ENCODE measurements around the gene GPC3.

GPC3 gene

DNA sequence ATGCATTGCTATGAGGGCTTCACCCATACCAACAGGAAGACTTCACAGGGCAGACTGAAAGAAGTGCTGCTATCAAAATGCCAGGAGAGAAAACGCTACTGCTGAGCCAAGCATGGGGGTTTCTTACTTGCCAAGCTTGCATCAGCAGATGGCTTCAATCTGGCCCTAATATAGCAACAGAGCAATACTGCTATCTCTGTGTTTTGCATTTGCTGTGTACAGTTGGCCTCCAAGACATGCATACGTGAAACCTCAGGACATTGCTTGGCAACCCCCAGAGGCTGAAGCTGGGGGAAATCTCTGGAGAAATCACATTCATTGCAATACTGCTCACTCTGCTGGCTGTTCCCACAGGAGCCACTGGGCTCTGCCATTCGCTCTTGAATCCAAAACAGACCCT is 442.9 kb downstream of the GPC3 start:
- TF ChIP-seq, protein P1, sequence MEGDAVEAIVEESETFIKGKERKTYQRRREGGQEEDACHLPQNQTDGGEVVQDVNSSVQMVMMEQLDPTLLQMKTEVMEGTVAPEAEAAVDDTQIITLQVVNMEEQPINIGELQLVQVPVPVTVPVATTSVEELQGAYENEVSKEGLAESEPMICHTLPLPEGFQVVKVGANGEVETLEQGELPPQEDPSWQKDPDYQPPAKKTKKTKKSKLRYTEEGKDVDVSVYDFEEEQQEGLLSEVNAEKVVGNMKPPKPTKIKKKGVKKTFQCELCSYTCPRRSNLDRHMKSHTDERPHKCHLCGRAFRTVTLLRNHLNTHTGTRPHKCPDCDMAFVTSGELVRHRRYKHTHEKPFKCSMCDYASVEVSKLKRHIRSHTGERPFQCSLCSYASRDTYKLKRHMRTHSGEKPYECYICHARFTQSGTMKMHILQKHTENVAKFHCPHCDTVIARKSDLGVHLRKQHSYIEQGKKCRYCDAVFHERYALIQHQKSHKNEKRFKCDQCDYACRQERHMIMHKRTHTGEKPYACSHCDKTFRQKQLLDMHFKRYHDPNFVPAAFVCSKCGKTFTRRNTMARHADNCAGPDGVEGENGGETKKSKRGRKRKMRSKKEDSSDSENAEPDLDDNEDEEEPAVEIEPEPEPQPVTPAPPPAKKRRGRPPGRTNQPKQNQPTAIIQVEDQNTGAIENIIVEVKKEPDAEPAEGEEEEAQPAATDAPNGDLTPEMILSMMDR (conservative IDR thresholded peaks at IDR 0.05; ENCODE audit: control insufficient read depth, insufficient read depth, low read depth, low read length), result no peak
- H3K4me3 ChIP-seq (ENCODE audit: control insufficient read depth, low read depth, low read length), result no peak overlapping the region
- peak; percentile 44 for DNase-seq (ENCODE audit: low read depth)

DNA sequence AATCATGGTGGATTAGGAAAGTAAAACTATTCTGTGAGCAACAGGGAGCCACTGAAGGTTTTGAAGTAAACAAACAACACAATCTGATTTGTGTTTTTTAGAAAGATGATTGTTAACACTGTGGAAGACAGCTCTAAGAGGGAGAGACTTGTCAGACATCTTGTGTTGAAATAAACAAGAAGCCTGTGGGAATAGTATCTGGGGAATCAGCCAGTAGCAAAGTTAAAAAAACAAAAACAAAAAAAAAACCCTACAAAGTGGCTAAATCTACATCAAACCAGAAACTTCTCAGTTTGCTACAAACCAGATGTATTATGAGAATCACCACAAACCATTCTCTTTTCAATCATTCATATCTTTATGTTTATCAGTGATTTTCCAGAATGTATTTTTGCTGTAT is 444.4 kb downstream of the GPC3 start:
- peak; percentile 18 for DNase-seq (ENCODE audit: low read depth)
- TF ChIP-seq, protein P1 (conservative IDR thresholded peaks at IDR 0.05; ENCODE audit: control insufficient read depth, insufficient read depth, low read depth, low read length), result no peak
- no peak overlapping the region for H3K4me3 ChIP-seq (ENCODE audit: control insufficient read depth, low read depth, low read length)

DNA sequence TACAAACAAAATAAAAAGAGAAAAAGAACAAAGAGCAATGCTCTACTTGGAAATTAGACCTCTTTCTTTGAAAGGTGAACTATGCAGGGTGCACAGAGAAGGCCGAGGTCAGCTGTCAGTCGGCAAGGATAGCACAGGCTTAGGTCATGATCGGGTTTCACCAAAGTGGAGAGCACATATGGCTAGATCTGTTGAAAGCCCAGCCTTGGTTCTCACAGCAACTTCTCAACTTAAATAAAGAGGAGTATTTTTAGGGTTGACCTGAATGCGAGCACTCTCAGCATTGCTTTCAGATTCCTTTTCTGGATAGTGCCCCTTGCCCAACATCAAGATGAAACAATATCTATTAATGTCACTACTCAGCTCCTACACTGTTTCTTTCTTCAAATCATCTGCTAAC is 447.2 kb downstream of the GPC3 start:
- no peak for DNase-seq (ENCODE audit: low read depth)
- TF ChIP-seq, protein P1 (conservative IDR thresholded peaks at IDR 0.05; ENCODE audit: control insufficient read depth, insufficient read depth, low read depth, low read length), result no peak
- no peak overlapping the region for H3K4me3 ChIP-seq (ENCODE audit: control insufficient read depth, low read depth, low read length)

DNA sequence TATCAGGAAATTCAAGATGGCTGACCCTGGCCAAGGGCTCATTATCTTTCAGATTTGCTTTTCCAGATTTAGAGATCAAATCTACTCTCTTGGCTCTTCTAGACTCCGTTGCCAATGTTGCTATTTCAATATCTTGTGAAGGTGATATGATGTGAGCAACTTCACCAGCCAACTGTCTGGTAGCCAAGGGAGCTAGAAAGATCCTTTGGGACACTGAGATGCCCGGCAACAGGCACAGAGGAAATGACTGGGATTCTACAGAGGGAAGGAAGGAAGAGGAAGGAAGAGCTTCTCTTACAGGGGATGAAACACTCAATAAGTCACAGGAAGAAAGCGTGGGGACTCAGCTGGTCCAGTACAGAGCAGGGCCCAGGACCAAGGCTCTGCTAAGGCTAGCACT is 448.3 kb downstream of the GPC3 start:
- DNase-seq (ENCODE audit: low read depth), result no peak
- H3K4me3 ChIP-seq (ENCODE audit: control insufficient read depth, low read depth, low read length), result no peak overlapping the region
- TF ChIP-seq, protein P1 (conservative IDR thresholded peaks at IDR 0.05; ENCODE audit: control insufficient read depth, insufficient read depth, low read depth, low read length), result no peak

DNA sequence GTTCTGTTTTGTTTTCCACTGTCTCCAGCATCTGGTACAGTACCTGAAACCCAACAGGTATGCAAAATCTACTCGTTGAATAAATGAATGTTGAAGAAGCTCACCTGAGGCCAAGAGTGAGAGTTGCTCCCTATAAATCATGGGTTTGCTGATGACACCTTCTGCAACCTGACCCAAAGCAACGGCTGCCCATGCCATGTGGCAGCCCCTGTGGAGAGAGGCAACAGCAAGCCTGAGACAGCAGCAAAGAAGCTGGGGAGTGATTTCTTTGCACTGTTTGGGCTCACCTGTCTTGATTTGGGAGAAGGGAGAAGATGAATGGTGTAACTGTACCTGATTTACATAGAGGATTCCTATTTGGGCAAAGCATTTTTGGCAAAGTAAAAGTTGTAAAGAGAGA is 450.3 kb downstream of the GPC3 start:
- DNase-seq (ENCODE audit: low read depth), result no peak
- TF ChIP-seq, protein P1 (conservative IDR thresholded peaks at IDR 0.05; ENCODE audit: control insufficient read depth, insufficient read depth, low read depth, low read length), result no peak
- no peak overlapping the region for H3K4me3 ChIP-seq (ENCODE audit: control insufficient read depth, low read depth, low read length)

DNA sequence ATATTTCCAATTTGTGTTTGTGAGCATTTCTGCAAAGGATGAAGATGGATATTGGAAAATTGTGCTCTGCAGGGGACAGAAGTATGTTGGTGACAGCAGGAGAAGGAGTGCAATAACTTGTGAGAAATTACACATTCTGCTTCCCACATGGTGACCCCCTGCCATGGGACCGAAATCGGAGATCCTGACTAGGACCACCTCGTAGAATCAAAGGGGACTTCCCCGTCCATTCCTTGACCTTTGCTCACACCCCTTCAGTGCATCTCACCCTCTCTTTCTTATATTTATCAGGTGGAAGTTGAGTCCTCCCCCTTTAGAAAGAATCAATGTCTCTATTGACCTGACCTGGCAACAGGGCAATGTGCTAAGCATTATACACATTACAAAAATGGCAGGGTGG is 451.2 kb downstream of the GPC3 start:
- DNase-seq (ENCODE audit: low read depth), result no peak
- TF ChIP-seq, protein P1 (conservative IDR thresholded peaks at IDR 0.05; ENCODE audit: control insufficient read depth, insufficient read depth, low read depth, low read length), result no peak

DNA sequence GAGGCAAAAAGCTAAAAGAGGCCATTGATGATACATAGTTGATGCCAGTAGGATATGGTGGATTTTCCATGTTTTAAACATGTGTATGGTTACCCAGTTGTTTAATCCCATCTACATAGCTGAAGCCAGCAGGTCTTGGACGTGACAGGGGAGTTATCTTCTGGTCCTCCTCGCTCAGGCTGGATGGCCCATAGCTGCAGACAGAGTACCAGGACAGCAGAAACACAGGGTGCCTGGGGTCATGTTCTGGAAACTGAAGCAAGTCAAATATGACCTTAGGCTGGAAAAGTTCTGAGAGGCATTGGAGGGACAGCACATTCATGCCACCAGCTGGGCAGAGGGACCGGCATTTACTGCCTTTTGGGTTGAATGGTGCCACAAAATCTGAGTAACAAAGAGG is 452.1 kb downstream of the GPC3 start:
- TF ChIP-seq, protein P1 (conservative IDR thresholded peaks at IDR 0.05; ENCODE audit: control insufficient read depth, insufficient read depth, low read depth, low read length), result no peak
- H3K4me3 ChIP-seq (ENCODE audit: control insufficient read depth, low read depth, low read length), result no peak overlapping the region
- no peak for DNase-seq (ENCODE audit: low read depth)

More for the DNA sequence above, 451.2 kb downstream of the GPC3 start:
- no peak overlapping the region for H3K4me3 ChIP-seq (ENCODE audit: control insufficient read depth, low read depth, low read length)
